T-helper 22 cell (primary cell): Measurements from ENCODE around the gene FGFR3.
"Not testable (repeated sequence)": the region's sequence is repeated elsewhere in the genome, so short reads cannot be mapped to it uniquely, and the experiment has no call there.

Experiments used
- DNase-seq: peaks from one replicate; pipeline ENCODE4 v3.0.0-alpha.2; 2020; ENCODE audit warnings: low read depth

The FGFR3 gene

DNA sequence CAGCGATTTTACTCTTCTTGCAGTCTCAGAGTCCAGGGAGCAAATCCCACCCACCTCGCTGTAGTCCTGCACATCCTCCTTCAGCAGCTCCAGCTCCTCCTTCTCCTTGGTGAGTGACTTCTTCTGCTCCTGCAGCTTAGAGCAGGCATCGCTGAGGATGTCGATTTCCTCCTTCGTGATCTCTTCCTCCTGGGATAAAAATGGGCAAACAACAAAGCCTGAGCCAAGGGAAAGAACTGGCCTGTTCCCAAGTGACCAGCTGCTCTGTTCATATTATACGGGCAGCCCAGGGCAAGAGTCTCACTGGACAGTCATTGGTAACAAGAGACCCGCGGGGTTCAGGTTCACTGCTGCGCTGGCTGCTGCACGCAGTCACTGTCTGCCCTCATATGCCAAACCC is 26.2 kb downstream of the FGFR3 start:
- DNase-seq: no peak

DNA sequence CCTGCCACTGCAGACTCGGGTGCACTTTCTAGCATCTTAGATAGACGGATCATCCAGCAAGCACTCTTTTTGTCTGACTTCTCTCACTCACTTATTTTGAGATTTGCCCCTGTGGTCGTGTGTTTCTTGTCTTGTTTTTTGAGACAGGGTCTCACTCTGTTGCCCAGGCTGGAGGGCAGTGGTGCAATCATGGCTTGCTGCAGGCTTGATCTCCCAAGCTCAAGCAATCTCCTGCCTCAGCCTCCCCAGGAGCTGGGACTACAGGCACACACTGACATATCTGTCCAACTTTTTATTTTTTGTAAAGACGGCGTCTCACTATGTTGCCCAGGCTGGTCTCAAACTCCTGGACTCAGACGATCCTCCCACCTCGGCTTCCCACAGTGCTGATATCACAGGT is 26.7 kb downstream of the FGFR3 start:
- no peak for DNase-seq

DNA sequence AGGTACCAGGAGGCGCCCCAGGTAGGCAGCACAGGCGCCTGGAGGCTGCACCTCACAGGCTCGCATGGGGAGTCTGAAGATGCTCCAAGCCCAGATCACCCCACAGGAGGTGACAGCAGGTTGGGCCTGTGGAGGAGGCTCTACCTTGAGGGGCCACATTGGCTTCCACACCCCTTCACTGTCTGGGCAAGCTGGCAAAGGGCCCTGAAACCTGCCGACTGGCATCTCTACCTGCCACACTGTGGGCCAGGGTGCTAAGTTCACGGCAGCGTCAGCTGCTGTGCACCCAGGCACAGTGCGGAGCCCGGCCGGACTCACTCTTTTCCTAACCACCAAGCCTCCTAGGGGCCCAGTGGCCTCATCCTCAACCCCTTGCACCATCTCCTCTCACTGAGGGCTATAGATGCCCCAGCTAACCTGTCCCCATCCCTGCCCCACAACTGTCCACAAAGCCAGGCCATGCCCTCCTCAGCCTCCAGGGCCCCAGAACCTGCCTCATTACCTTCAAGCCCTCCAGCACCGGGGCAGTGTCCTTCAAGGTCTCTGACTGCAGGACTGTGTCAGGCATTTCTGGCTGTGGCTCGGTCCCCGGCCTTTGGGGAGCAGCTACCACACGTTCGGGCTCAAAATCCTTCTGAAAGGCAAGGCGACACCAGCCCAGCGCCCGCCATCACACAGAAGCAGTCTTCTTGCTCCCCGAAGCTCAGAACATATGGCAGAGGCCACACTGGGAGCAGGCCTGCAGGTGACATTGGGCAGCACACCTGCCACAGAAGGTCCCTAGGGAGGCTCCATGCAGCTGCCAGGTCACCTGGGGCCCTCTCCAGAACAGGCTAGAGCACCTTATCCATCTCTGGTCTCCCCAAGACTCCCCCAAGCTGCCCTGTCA is 28.8 kb downstream of the FGFR3 start:
- DNase-seq: no peak

DNA sequence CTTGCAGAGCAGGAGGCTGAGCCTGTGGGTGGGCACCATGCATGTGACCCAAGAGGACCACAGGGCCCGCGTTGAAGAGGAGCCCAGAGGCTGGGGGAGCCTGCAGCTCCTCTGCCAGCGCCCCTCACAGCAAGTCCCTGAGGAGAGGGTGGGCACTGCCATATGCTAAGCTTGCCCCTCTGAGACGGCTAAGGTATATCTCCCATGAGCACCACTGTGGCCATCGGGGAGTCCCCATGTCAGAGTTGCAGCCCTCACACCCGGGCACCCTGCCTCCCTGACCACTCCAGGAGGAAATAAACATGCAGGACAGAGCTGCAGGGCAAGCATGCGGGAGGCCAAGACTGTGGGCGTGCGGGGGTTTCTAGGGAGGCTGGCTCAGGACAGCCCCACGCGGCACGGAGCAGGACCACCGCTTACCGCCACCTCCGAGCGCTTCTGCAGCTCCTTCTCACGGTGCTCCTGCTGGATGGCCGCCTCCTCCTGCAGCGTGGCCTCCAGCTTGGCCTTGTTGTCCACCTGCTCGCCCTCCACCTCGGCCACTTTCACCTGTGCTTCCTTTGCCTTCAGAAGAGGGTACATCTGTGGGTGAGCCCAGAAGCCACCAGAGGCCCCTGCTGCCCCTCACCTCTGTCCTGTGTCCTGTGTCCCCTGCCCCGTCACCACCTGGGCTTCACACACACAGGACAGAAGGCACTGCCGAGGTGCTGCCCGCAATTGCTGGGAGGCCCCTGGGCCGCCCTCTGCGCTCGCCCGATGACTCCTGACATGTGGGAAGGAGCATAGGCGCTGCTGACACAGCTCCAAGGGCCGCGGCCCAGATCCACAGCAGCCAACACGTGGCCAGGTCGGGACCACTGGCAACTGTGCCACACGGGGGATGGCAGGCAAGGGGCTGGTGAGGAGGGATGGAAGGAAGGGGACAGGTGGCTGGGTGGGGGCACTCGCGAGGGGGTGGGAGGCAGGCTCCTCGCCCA is 29.8 kb downstream of the FGFR3 start:
- no peak for DNase-seq

DNA sequence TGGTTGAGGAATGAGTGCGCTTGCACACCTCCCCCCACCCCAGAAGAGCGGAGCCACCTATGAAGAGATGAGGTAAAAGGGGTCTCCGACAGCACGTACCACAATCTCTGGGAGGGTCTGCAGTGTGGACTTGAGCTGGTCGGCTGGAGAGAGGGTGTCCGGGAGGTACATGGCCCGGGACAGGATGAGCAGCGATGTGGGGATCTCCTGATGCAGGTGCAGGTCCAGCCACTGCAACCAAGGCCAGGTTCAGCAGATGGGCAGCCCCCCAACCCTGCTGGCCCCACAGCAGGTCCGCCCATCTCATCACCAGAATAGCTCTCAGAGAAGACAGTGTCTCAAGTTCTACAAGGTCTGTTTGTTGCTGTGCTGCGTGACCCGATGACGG is 30.4 kb downstream of the FGFR3 start:
- DNase-seq: no peak

DNA sequence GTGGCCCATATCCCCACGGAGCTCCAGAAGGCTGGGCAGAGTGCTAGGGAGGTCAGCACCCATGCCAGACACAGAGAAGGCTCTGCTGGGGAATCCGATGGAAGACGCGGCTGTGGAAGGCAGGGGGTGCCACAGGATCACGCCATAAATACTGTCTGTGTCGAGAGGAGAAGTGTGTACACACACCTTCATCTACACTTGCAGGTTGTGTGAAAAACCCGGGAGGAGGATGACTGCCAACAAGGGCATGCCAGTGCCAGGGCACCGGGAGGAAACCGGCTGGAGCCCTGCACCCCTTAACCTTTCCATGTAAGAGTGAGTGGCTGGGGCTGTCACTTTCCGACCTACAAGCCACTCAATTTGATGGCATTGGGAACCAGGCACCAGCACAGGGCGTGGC is 31.7 kb downstream of the FGFR3 start:
- no peak for DNase-seq

DNA sequence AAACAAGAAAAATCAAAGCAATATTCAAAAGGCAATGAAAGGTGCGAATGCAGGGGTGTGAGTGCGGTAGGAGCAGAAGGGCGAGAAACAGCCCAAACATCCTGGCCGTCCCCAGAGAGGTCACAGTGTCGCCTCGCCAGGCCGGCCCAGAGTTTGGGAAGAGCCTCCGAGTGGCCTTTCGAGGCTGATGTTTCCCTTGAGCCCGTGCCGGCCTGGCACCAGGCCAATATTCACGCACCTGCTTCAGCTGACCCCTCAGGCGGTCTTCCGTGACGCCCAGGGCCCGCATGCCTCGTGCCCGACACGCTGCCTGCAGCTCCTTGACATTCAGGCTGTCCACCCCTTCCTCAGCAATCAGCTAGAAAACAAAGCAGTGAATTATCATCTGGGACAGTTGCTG is 32.2 kb downstream of the FGFR3 start:
- no peak for DNase-seq

DNA sequence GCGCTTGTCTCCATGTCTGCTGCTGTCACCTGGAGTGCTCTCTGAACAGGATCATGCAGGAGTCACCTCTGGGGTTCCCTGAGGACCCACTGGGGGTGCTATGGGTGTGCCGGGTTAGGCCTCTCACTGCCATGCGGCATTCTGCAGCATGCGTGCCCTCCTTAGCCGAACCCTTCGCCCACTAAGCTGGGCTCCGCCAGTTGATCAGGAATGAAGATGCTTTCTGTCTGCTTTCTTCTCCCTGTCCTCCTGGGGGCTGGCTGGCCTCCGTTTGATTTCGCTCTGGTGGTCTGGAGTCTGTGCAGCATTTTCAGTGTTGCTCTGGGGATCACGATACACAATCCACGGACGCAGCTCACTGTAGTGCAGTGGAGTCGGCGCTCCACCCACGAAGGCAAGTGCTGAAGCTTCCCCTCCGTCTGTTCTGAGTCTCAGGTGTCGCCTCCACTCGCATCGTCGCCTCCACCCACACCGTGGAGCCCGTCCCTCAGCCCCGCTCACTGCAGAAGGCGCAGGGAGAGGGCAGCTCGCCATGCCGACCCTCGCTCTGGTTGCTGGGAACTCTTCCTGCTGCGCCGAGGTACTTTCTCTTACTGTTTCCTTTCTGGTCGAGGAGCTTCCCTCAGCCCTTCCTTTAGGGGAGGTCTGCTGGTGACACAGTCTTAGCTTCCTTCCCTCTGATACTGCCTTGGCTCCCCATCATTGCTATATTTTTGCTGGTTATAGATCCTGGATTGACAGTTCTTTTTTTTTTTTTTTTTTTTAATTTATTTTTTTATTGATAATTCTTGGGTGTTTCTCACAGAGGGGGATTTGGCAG is 33.6 kb downstream of the FGFR3 start:
- no peak for DNase-seq

DNA sequence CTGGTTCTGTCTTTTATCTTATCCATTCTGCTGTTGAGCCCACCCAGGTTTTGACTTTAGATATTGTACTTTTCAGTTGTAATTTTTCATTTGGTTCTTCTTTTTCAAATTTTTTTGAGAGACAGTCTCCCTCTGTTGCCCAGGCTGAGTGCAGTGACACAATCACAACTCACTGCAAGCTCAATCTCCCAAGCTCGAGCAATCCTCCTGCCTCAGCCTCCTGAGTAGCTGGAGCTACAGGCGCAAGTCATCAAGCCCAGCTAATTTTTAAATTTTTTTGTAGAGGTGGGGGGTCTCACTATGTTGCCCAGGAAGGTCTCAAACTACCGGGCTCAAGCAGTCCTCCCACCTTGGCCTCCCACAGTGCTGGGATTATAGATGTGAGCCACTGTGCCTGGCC is 37.1 kb downstream of the FGFR3 start:
- DNase-seq: no peak

DNA sequence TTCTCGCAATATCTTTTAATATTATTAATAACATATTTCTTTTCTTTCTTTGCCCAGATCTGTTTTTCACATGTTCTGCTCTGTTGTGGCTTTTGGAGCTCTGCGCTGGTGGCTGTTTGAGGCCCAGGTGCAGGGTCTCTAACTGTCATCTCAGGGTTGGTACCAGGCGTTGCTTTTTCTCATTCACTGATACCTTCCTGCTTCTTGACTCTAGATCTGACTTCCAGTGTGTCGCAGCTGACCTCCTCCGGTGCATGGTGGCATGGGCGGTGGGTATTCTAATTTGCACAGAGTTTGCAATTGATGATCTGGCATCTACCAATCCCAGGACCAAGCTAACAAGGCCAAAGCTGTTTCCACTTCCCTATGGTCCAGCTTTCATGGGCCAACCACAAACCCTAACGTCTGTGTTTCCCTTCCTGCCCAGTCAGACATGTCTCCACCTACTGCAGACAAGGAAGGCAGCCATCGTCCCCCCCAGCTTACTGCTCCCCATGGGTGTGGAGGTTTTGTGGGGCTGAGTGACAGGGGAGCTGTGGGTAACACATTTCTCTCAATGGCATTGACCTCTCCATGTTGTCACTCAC is 37.6 kb downstream of the FGFR3 start:
- no peak for DNase-seq

DNA sequence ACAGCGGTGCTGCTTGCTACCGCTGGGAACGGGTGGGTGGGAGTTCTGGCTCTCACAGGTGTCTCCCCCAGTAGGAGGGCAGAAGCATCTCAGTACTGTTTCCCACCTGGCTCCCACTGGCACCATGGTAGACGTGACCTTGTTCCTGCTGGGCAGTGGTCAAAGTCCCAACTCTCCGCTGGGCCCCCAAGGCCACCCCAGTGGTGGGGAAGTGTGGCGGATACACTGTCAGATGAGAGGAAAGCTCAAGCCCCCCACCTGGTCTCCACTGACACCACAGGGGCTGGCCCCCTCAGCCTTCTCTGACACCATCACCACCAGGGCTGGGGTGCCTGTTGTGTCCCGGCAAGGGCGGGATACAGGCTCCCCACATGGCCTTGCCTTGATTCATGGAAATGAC is 38.2 kb downstream of the FGFR3 start:
- no peak for DNase-seq

DNA sequence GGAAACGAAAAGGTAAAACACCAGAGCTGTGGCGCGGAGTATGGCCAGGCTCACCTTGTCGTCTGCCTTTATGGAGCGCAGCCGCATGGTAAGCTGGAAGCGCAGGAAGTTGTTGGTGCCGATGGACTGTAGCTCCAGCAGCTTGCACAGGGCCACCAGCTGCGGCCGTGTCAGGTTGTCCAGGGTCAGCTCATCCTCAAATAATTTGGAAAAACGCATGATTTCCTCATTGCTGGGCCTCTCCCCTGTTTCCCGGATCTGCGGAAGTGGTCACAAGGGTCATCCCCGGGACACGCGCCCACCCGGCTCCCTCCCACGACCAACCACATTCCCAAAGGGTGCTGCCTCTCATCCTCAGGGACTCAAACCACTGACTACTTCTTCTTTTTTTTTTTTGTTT is 39.6 kb downstream of the FGFR3 start:
- no peak for DNase-seq

DNA sequence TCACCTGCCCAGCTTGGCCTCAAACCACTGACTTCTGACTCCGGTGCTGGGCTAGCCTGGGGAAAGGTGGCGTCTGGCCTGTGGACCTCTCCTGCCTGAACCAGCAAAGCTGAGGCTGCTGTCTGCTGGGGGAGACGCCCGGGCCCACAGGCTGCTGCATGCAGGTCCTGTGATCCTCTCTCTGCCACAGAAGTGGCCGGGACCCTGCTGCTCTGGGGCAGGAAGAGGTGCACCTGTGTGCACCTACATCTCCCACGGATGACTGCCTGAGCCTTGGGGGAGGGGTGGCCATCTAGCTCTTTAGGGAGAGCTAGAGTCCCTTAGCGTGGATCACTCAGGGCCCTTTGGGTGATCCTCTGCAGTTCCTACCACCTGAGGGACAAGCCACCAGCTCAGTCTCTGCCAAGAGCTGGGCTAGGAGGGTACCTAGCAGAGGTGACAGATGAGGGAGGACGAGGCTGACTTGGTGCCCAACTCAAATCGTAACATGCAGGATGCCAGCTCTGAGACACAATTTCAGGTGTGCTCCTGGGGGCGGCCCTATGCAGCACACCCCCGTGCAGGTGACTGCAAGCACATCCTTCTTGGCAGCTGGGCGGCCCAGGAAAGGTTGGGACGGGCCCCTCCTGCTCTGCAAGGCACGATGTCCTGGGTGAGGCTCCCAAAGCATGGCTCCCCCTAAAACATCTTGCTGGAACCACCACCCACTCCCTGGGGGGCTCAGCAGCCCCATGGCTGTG is 40.4 kb downstream of the FGFR3 start:
- no peak for DNase-seq

DNA sequence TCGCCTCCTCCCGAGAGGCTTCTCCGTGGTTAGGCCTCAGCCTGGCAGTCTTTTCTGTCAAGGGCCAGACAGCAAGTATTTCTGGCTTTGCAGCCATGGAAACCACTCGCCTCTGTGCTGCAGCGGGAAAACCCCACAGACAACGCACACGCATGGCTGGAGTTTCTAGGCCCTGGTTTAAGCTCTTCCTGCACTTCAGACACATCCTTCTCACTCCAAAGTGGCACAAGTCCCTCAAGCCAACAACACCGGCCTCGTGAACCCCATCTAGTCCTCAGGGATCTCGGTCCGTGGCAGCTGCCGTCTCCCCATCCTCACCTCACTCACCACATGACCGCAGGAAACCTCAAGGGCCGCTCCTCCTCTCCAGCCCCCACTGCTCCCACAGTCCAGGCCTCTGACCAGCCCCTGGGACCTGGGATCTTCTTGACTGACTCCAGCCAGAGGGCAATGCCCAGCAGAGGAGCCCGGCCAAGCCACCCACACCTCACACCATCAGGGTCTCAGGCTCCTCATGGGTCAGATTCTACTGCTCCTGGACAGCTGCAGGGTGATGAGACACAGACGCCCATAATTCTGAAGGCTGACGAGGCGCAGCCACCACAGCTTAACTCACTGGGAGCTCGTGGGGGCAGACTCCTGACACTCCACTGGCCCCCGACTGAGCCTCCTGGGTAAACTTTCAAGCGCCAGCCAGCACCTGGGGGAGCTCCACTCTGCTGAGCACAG is 41.1 kb downstream of the FGFR3 start:
- DNase-seq: no peak

DNA sequence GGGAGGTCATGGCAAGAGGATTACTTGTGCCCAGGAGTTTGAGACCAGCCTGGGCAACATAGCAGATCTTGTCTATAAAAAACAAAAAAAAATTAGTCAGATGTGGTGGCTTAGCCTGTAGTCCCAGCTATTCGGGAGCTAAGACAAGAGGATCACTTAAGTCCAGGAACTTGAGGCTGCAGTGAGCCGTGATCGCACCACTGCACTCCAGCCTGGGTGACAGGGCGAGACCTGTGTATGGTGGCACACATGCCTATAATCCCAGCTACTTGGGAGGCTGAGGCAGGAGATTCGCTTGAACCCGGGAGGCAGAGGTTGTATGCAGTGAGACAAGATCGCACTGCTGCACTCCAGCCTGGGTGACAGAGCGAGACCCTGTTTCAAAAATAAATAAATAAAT is 42.7 kb downstream of the FGFR3 start:
- not testable (repeated sequence) for DNase-seq

DNA sequence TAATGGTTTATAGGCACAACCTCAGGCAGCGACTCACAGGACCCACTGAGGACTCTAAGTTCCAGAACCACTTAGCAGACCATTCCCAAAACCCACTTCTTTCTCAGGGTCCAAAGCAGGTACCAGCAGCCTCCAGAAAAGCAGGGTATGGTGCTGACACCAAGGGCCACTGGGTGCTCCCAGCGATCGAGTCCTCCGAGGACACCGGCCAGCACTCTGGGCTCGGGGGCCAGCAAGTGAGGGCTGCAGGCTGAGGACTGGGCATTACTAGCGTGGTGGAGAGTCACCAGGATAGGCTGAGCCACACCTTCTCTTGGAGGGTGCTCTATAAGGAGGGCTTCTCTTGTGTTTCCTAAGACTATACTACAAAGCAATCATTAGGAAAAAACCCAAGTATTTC is 43.6 kb downstream of the FGFR3 start:
- no peak for DNase-seq

DNA sequence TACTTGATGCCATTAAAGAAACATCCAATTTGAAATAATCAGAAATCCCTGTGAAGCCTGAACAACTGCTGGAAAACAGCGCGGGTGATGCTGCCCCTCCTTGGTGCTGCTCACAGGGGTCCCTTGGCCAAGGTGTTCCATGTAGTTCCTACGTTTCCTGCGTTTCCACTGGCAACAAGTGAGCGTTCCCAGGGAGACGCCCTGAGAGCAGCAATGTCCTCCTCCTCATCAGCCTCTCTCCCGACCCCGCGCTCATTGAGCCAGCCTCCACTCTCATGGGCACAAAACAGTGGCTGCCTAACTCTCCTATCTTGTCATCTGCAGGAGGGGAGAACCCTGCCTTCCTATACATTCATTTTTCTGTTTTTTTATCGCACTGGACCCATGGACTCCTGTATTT is 44.0 kb downstream of the FGFR3 start:
- DNase-seq: no peak

DNA sequence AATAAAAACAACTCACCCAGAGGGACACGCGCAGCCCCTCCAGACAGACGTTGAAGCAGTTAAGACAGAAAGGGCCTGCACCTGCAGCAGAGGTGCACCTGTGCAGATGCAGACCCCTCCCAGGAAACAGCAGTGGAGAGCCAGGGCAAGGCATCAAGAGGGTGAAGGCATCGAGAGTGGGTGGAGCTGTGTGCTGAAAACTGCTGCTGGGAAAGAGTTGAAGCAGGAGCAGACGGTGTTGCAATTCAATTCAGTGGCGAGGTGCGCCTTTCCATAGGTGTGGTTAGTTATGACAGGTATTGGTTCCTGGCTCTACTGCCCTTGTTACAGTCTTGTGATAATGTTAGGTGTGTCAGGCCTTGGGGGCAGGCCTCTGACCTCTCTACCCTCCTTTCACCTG is 46.2 kb downstream of the FGFR3 start:
- no peak for DNase-seq

DNA sequence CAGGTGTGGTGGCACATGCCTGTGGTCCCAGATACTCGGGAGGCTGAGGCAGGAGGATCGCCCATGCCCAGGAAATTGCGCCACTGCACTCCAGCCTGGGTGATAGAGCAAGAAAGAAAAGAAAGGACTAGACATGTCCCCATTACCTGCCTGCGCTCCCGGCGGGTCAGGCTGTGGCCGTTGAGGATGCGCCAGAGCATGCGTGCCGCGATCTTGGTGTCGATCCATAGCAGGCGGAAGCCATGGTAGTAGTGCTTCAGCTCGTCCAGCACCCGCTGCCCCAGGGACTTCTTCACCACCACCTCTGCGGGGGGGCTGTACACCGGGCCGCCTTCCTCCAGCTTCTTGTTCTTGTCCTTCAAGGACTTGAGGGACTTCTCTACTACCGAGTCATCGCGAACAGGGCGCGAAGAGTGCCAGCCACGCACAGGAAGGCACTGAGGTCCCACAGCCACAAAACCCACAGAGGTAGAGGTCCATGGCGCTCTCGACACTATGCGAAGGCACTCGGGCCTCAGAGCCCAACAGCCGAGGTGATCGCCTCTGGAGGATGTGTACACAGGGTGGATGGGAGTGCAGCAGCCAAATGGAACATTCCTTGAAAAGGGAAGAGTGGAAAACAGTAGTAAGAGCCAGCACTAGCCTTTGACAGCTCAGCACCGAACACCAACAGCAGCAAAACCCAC is 48.3 kb downstream of the FGFR3 start:
- DNase-seq: no peak

DNA sequence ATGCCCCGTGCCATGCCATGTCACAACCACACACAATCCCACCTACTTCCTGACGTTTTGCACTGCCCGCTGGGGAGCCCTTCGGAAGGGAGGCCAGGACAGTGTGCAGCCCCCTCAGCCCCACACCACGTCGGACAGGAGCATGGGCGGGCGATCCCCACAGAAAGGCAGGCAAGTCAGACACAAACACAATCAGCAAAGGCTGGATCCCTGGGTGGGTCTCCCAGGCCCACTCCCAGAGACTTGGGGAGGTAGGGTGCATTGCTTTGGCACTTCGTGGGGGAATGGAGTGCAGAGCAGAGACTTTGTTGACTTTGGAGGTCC is 48.8 kb downstream of the FGFR3 start:
- no peak for DNase-seq
